Smooth muscle cell (in vitro differentiated cells): ENCODE measurements around the gene ATRN. TPM values are rescaled to one million over a fixed set of nuclear protein-coding genes. Genes with fewer than 3 reads are reported as not detected.

Experiments
- DNase-seq: peaks from one replicate; lab custom pipeline; 2025; ENCODE audit not compliant: unreplicated experiment; lab: John Stamatoyannopoulos, UW
- H2AFZ ChIP-seq: fragments of 200-600 bp; sonication (generic); 2 replicates; pipeline ENCODE4 v1.6.0; 2016; ENCODE audit warnings: antibody characterized with exemption, low read depth, mild to moderate bottlenecking
- H3F3A ChIP-seq: fragments of 200-600 bp; sonication (generic); 2 replicates; pipeline ENCODE4 v1.6.0; 2017; ENCODE audit warnings: antibody characterized with exemption, low read depth
- H3K27ac ChIP-seq: fragments of 200-600 bp; sonication (generic); 2 replicates; pipeline ENCODE4 v1.5.1; 2016; ENCODE audit warnings: low read depth, mild to moderate bottlenecking
- H3K27me3 ChIP-seq: fragments of 200-600 bp; sonication (generic); 2 replicates; pipeline ENCODE4 v1.6.1; 2016; ENCODE audit warnings: low read depth, mild to moderate bottlenecking
- H3K36me3 ChIP-seq: fragments of 200-600 bp; sonication (generic); 2 replicates; pipeline ENCODE4 v1.5.1; 2016; ENCODE audit warnings: low read depth
- H3K4me1 ChIP-seq: fragments of 200-600 bp; sonication (generic); 2 replicates; pipeline ENCODE4 v1.5.1; 2016; ENCODE audit warnings: low read depth
- H3K4me2 ChIP-seq: fragments of 200-600 bp; sonication (generic); 2 replicates; pipeline ENCODE4 v1.6.0; 2016; ENCODE audit warnings: mild to moderate bottlenecking
- H3K4me3 ChIP-seq: fragments of 200-600 bp; sonication (generic); 2 replicates; pipeline ENCODE4 v1.5.1; 2016; ENCODE audit warnings: mild to moderate bottlenecking
- H3K79me2 ChIP-seq: fragments of 200-600 bp; sonication (generic); 2 replicates; pipeline ENCODE4 v1.6.0; 2016; ENCODE audit warnings: low read depth, mild to moderate bottlenecking
- H3K9ac ChIP-seq: fragments of 200-600 bp; sonication (generic); 2 replicates; pipeline ENCODE4 v1.6.0; 2016; ENCODE audit warnings: low read depth
- H3K9me3 ChIP-seq: fragments of 200-600 bp; sonication (generic); replicated peaks from 2 replicates; pipeline ENCODE4 v1.5.1; 2016; ENCODE audit warnings: low read depth
- H4K20me1 ChIP-seq: fragments of 200-600 bp; sonication (generic); 2 replicates; pipeline ENCODE4 v1.6.0; 2016; ENCODE audit warnings: low read depth
- WGBS: methylation state at CpG from one replicate; pipeline ENCODE4 v1.1.7; 2016; ENCODE audit warnings: low lambda C conversion rate; 5-methylcytosine and 5-hydroxymethylcytosine counted together
- polyA plus RNA-seq: library from polyadenylated mRNA; unstranded; fragments of >200 nt; fragmentation: Nextera tagmentation; extraction: Ambion mirVana; gene quantifications from 2 replicates; pipeline ENCODE4 v1.2.1, GENCODE V29; 2016
- total RNA-seq: library from RNA; depleted of rRNA; stranded (reverse); fragments of >200 nt; gene quantifications from 2 replicates; pipeline ENCODE4 v1.2.3, GENCODE V29; 2014
- TF ChIP-seq, protein P1 (sequence below): fragments of 200-600 bp; sonication (generic); IDR thresholded peaks from 2 replicates; pipeline ENCODE4 v1.5.1; 2017; ENCODE audit warnings: borderline replicate concordance, mild to moderate bottlenecking, antibody characterized with exemption; ENCODE audit not compliant: insufficient read depth, poor library complexity, severe bottlenecking

The ATRN gene
- total and polyA plus RNA-seq, 2 experiments from 2014 or later, result 17.9 to 44.0 TPM

DNA sequence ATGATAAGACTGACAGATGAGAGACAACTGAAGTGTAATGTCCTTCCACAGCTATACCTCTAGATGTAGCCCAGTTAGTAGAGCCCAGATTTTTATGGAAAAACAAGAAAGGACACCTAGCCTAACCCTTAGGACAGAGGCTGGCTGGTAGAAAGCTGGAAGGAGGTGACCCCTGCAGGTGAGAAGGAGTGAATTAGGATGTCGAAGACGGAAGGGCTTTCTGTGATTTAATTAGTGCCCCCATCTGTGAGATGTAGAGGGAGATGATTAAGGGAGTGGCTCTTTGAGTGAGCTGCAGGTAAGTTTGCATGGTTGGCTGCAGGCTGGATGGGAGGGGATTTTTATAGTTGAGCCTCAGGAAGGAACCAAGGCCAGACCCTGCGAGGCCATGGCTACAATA lies 109.6 kb downstream of the ATRN start:
- Histone ChIP-seq H3K4me2 (no peak overlapping the region), H3K27ac (no peak overlapping the region), H3K4me3 (no peak overlapping the region), H3K79me2 (no peaks in the 10 kb centered on the region), H3K4me1 (no peaks in the 10 kb centered on the region), H3K9ac (no peak overlapping the region), H3K36me3 (peaks cover 35% of the 10 kb centered on the region), H3K9me3 (no peaks in the 10 kb centered on the region), H3K27me3 (no peaks in the 10 kb centered on the region), H2AFZ (no peak overlapping the region), H4K20me1 (no peaks in the 10 kb centered on the region), H3F3A (no peaks in the 10 kb centered on the region)
- WGBS, result 86% methylated on average over 3 of the region's 3 CpGs
- TF ChIP-seq, protein P1, sequence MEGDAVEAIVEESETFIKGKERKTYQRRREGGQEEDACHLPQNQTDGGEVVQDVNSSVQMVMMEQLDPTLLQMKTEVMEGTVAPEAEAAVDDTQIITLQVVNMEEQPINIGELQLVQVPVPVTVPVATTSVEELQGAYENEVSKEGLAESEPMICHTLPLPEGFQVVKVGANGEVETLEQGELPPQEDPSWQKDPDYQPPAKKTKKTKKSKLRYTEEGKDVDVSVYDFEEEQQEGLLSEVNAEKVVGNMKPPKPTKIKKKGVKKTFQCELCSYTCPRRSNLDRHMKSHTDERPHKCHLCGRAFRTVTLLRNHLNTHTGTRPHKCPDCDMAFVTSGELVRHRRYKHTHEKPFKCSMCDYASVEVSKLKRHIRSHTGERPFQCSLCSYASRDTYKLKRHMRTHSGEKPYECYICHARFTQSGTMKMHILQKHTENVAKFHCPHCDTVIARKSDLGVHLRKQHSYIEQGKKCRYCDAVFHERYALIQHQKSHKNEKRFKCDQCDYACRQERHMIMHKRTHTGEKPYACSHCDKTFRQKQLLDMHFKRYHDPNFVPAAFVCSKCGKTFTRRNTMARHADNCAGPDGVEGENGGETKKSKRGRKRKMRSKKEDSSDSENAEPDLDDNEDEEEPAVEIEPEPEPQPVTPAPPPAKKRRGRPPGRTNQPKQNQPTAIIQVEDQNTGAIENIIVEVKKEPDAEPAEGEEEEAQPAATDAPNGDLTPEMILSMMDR, result no peak
- no peak for DNase-seq

DNA sequence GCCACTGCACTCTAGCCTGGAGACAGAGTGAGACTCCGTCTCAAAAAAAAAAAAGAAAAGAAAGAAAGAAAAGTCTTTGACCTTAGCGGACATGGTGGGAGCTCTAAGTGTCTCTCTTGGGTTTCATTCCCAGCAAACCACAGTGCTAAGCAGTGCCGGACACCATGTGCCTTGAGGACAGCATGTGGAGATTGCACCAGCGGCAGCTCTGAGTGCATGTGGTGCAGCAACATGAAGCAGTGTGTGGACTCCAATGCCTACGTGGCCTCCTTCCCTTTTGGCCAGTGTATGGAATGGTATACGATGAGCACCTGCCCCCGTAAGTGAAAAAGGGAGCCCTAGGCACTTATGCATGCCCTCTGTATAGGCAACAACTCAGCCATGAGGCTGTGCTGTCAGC lies 112.9 kb downstream of the ATRN start:
- no peaks in the 10 kb centered on the region for H3F3A ChIP-seq
- H2AFZ ChIP-seq, result no peak overlapping the region
- no peaks in the 10 kb centered on the region for H3K79me2 ChIP-seq
- H3K27me3 ChIP-seq, result no peaks in the 10 kb centered on the region
- no peaks in the 10 kb centered on the region for H4K20me1 ChIP-seq
- no peaks in the 10 kb centered on the region for H3K4me1 ChIP-seq
- no peak for DNase-seq
- no peak overlapping the region for H3K4me3 ChIP-seq
- no peak overlapping the region for H3K27ac ChIP-seq
- 95% methylated on average over 7 of the region's 7 CpGs for WGBS
- H3K9ac ChIP-seq, result no peak overlapping the region
- peaks cover 47% of the 10 kb centered on the region for H3K36me3 ChIP-seq
- TF ChIP-seq, protein P1, result no peak
- no peaks in the 10 kb centered on the region for H3K9me3 ChIP-seq
- H3K4me2 ChIP-seq, result no peak overlapping the region

DNA sequence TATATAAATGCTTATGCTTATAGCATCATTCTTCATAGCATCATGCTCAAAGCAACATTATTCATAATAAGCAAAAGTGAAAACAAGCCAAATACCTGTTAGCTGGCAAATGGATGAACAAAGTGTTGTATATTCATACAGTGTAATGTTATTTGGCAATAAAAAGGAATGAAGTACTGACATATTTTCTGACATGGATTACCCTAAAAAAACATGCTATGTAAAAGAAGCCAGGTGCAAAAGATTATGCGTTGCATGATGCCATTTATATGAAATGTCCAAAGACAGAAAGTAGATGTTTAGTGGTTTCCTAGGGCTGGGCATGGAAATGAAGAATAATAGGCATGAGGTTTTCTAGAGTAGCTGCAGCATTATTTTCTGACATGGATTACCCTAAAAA lies 115.3 kb downstream of the ATRN start:
- no peaks in the 10 kb centered on the region for H3K4me1 ChIP-seq
- no peak overlapping the region for H3K4me3 ChIP-seq
- peaks cover 4% of the 10 kb centered on the region for H4K20me1 ChIP-seq
- no peaks in the 10 kb centered on the region for H3K9me3 ChIP-seq
- H3K9ac ChIP-seq, result no peak overlapping the region
- TF ChIP-seq, protein P1, result no peak
- no peaks in the 10 kb centered on the region for H3K79me2 ChIP-seq
- no peak overlapping the region for H3K27ac ChIP-seq
- H3K36me3 ChIP-seq, result peaks cover 47% of the 10 kb centered on the region
- H3F3A ChIP-seq, result no peaks in the 10 kb centered on the region
- H2AFZ ChIP-seq, result no peak overlapping the region
- no peaks in the 10 kb centered on the region for H3K27me3 ChIP-seq
- DNase-seq, result no peak
- no peak overlapping the region for H3K4me2 ChIP-seq
- WGBS, result 95% methylated on average over 1 of the region's 1 CpG

DNA sequence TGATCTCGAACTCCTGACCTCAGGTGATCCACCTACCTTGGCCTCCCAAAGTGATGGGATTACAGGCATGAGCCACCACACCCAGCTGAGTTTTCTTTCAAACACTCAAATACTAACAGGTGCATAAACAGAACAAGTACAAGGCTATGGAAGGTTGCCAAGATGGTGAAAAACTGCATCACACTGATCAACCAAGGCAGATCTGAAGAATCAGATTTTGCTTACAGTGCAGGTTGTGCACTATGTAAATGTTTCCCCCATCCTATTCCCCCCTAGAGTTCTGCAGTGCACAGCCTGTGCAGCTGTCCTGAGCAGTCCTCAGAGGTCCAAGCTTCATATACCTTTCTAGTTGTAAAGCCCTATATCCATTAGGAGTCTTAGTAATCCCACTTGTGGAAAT lies 119.3 kb downstream of the ATRN start:
- H3K36me3 ChIP-seq, result peaks cover 32% of the 10 kb centered on the region
- no peaks in the 10 kb centered on the region for H3K27me3 ChIP-seq
- 100% methylated on average over 1 of the region's 1 CpG for WGBS
- no peak for DNase-seq
- H3K4me1 ChIP-seq, result no peaks in the 10 kb centered on the region
- no peak overlapping the region for H3K4me2 ChIP-seq
- no peaks in the 10 kb centered on the region for H3F3A ChIP-seq
- H3K27ac ChIP-seq, result no peak overlapping the region
- no peak overlapping the region for H2AFZ ChIP-seq
- TF ChIP-seq, protein P1, result no peak
- H3K9me3 ChIP-seq, result no peaks in the 10 kb centered on the region
- no peak overlapping the region for H3K9ac ChIP-seq
- H4K20me1 ChIP-seq, result peaks cover 4% of the 10 kb centered on the region
- no peak overlapping the region for H3K4me3 ChIP-seq
- no peaks in the 10 kb centered on the region for H3K79me2 ChIP-seq
